ENCODE results near the gene CACFD1.

Gene CACFD1

GRCh38 chr9:133454943-133455673 lies 4.7 kb upstream of the CACFD1 start:
- Histone ChIP-seq H3K4me3 (ENCODE audit: low read length) (no peak overlapping the region), H3K27me3 (ENCODE audit: control insufficient read depth, insufficient read depth, low read length) (no peaks in the 10 kb centered on the region), H3K4me1 (ENCODE audit: control insufficient read depth, insufficient read depth, low read length) (peaks cover 1% of the 10 kb centered on the region; the same call in 1 of the 2 replicates), H3K27ac (ENCODE audit: low read length) (no peak overlapping the region), H3K36me3 (ENCODE audit: control insufficient read depth, insufficient read depth, low read length) (no peaks in the 10 kb centered on the region; the same call in 1 of the 2 replicates), H3K9me3 (ENCODE audit: control insufficient read depth, insufficient read depth, low read length) (no peaks in the 10 kb centered on the region)
- WGBS (ENCODE audit: insufficient coverage, insufficient read length) = no CpG with 5 or more reads among the region's 20 CpGs
- DNase-seq (ENCODE audit: low read depth, low spot score) = no peak

- Histone ChIP-seq H3K27ac (ENCODE audit: low read length) (no peak overlapping the region), H3K9me3 (ENCODE audit: control insufficient read depth, insufficient read depth, low read length) (no peaks in the 10 kb centered on the region), H3K36me3 (ENCODE audit: control insufficient read depth, insufficient read depth, low read length) (no peaks in the 10 kb centered on the region; the same call in 1 of the 2 replicates), H3K4me1 (ENCODE audit: control insufficient read depth, insufficient read depth, low read length) (peaks cover 1% of the 10 kb centered on the region; the same call in 1 of the 2 replicates), H3K27me3 (ENCODE audit: control insufficient read depth, insufficient read depth, low read length) (no peaks in the 10 kb centered on the region), H3K4me3 (ENCODE audit: low read length) (no peak overlapping the region)
- DNase-seq (ENCODE audit: low read depth, low spot score) = no peak
- WGBS (ENCODE audit: insufficient coverage, insufficient read length) = no CpG with 5 or more reads among the region's 11 CpGs
These were observed 3.8 kb upstream of the CACFD1 start for GRCh38 chr9:133455936-133456335.

- Histone ChIP-seq H3K27me3 (ENCODE audit: control insufficient read depth, insufficient read depth, low read length) (no peaks in the 10 kb centered on the region), H3K4me3 (ENCODE audit: low read length) (no peak overlapping the region), H3K36me3 (ENCODE audit: control insufficient read depth, insufficient read depth, low read length) (no peaks in the 10 kb centered on the region; the same call in 1 of the 2 replicates), H3K4me1 (ENCODE audit: control insufficient read depth, insufficient read depth, low read length) (peaks cover 3% of the 10 kb centered on the region; the same call in 1 of the 2 replicates), H3K9me3 (ENCODE audit: control insufficient read depth, insufficient read depth, low read length) (no peaks in the 10 kb centered on the region), H3K27ac (ENCODE audit: low read length) (no peak overlapping the region)
- WGBS (ENCODE audit: insufficient coverage, insufficient read length) = no CpG with 5 or more reads among the region's 9 CpGs
- no peak for DNase-seq (ENCODE audit: low read depth, low spot score)
These were observed 3.4 kb upstream of the CACFD1 start for GRCh38 chr9:133456409-133456808.

- DNase-seq (ENCODE audit: low read depth, low spot score) = no peak
- H3K27ac ChIP-seq (ENCODE audit: low read length) = no peak overlapping the region
- H3K4me1 ChIP-seq (ENCODE audit: control insufficient read depth, insufficient read depth, low read length) = peaks cover 3% of the 10 kb centered on the region; the same call in 1 of the 2 replicates
- no peaks in the 10 kb centered on the region for H3K27me3 ChIP-seq (ENCODE audit: control insufficient read depth, insufficient read depth, low read length)
- no peak overlapping the region for H3K4me3 ChIP-seq (ENCODE audit: low read length)
- H3K9me3 ChIP-seq (ENCODE audit: control insufficient read depth, insufficient read depth, low read length) = no peaks in the 10 kb centered on the region
- H3K36me3 ChIP-seq (ENCODE audit: control insufficient read depth, insufficient read depth, low read length) = no peaks in the 10 kb centered on the region; the same call in 1 of the 2 replicates
- WGBS (ENCODE audit: insufficient coverage, insufficient read length) = no CpG with 5 or more reads among the region's 13 CpGs
These were observed 2.5 kb upstream of the CACFD1 start for GRCh38 chr9:133457233-133457632.

GRCh38 chr9:133457748-133458147 lies 2.0 kb upstream of the CACFD1 start:
- no peaks in the 10 kb centered on the region for H3K27me3 ChIP-seq (ENCODE audit: control insufficient read depth, insufficient read depth, low read length)
- H3K27ac ChIP-seq (ENCODE audit: low read length) = no peak overlapping the region
- DNase-seq (ENCODE audit: low read depth, low spot score) = no peak
- no CpG with 5 or more reads among the region's 11 CpGs for WGBS (ENCODE audit: insufficient coverage, insufficient read length)
- no peaks in the 10 kb centered on the region for H3K9me3 ChIP-seq (ENCODE audit: control insufficient read depth, insufficient read depth, low read length)
- no peak overlapping the region for H3K4me3 ChIP-seq (ENCODE audit: low read length)
- peaks cover 3% of the 10 kb centered on the region; the same call in 1 of the 2 replicates for H3K4me1 ChIP-seq (ENCODE audit: control insufficient read depth, insufficient read depth, low read length)
- no peaks in the 10 kb centered on the region; the same call in 1 of the 2 replicates for H3K36me3 ChIP-seq (ENCODE audit: control insufficient read depth, insufficient read depth, low read length)

- H3K27ac ChIP-seq (ENCODE audit: low read length) = no peak overlapping the region
These were observed 1.0 kb upstream of the CACFD1 start for GRCh38 chr9:133458643-133459312.

GRCh38 chr9:133460405-133461175 lies 812 bp downstream of the CACFD1 start:
- Histone ChIP-seq H3K27me3 (ENCODE audit: control insufficient read depth, insufficient read depth, low read length) (no peaks in the 10 kb centered on the region), H3K27ac (ENCODE audit: low read length) (no peak overlapping the region), H3K9me3 (ENCODE audit: control insufficient read depth, insufficient read depth, low read length) (no peaks in the 10 kb centered on the region), H3K4me3 (ENCODE audit: low read length) (peak overlapping the region; percentile 67; the same call in 1 of the 2 replicates), H3K36me3 (ENCODE audit: control insufficient read depth, insufficient read depth, low read length) (no peaks in the 10 kb centered on the region; the same call in 1 of the 2 replicates), H3K4me1 (ENCODE audit: control insufficient read depth, insufficient read depth, low read length) (peaks cover 3% of the 10 kb centered on the region; the same call in 1 of the 2 replicates)
- no CpG with 5 or more reads among the region's 30 CpGs for WGBS (ENCODE audit: insufficient coverage, insufficient read length)
- no peak for DNase-seq (ENCODE audit: low read depth, low spot score)

More at GRCh38 chr9:133458643-133459312, 1.0 kb upstream of the CACFD1 start:
- Histone ChIP-seq H3K4me3 (ENCODE audit: low read length) (no peak overlapping the region), H3K4me1 (ENCODE audit: control insufficient read depth, insufficient read depth, low read length) (peaks cover 3% of the 10 kb centered on the region; the same call in 1 of the 2 replicates), H3K36me3 (ENCODE audit: control insufficient read depth, insufficient read depth, low read length) (no peaks in the 10 kb centered on the region; the same call in 1 of the 2 replicates), H3K9me3 (ENCODE audit: control insufficient read depth, insufficient read depth, low read length) (no peaks in the 10 kb centered on the region), H3K27me3 (ENCODE audit: control insufficient read depth, insufficient read depth, low read length) (no peaks in the 10 kb centered on the region)
- no CpG with 5 or more reads among the region's 16 CpGs for WGBS (ENCODE audit: insufficient coverage, insufficient read length)
- no peak for DNase-seq (ENCODE audit: low read depth, low spot score)

GRCh38 chr9:133461975-133462374 lies 2.2 kb downstream of the CACFD1 start:
- no peak for DNase-seq (ENCODE audit: low read depth, low spot score)
- H3K9me3 ChIP-seq (ENCODE audit: control insufficient read depth, insufficient read depth, low read length) = no peaks in the 10 kb centered on the region
- H3K4me1 ChIP-seq (ENCODE audit: control insufficient read depth, insufficient read depth, low read length) = peaks cover 3% of the 10 kb centered on the region; the same call in 1 of the 2 replicates
- no peaks in the 10 kb centered on the region for H3K36me3 ChIP-seq (ENCODE audit: control insufficient read depth, insufficient read depth, low read length)
- no CpG with 5 or more reads among the region's 4 CpGs for WGBS (ENCODE audit: insufficient coverage, insufficient read length)
- H3K27me3 ChIP-seq (ENCODE audit: control insufficient read depth, insufficient read depth, low read length) = no peaks in the 10 kb centered on the region
- H3K27ac ChIP-seq (ENCODE audit: low read length) = no peak overlapping the region
- H3K4me3 ChIP-seq (ENCODE audit: low read length) = no peak overlapping the region

- H3K27ac ChIP-seq (ENCODE audit: low read length) = no peak overlapping the region
- no peaks in the 10 kb centered on the region for H3K27me3 ChIP-seq (ENCODE audit: control insufficient read depth, insufficient read depth, low read length)
- peaks cover 5% of the 10 kb centered on the region for H3K4me1 ChIP-seq (ENCODE audit: control insufficient read depth, insufficient read depth, low read length)
- H3K36me3 ChIP-seq (ENCODE audit: control insufficient read depth, insufficient read depth, low read length) = no peaks in the 10 kb centered on the region
- no peak overlapping the region for H3K4me3 ChIP-seq (ENCODE audit: low read length)
- no peaks in the 10 kb centered on the region for H3K9me3 ChIP-seq (ENCODE audit: control insufficient read depth, insufficient read depth, low read length)
- no peak for DNase-seq (ENCODE audit: low read depth, low spot score)
- no CpG with 5 or more reads among the region's 22 CpGs for WGBS (ENCODE audit: insufficient coverage, insufficient read length)
These were observed 3.6 kb downstream of the CACFD1 start for GRCh38 chr9:133463234-133463863.
